ENCODE results near the gene LRRN2. TPM values are rescaled to one million over a fixed set of nuclear protein-coding genes. Genes with fewer than 3 reads are reported as not detected.

Gene LRRN2
- total RNA-seq, 4 donors from 2014 or later, result 0.10 to 0.32 TPM; not detected in 2

DNA sequence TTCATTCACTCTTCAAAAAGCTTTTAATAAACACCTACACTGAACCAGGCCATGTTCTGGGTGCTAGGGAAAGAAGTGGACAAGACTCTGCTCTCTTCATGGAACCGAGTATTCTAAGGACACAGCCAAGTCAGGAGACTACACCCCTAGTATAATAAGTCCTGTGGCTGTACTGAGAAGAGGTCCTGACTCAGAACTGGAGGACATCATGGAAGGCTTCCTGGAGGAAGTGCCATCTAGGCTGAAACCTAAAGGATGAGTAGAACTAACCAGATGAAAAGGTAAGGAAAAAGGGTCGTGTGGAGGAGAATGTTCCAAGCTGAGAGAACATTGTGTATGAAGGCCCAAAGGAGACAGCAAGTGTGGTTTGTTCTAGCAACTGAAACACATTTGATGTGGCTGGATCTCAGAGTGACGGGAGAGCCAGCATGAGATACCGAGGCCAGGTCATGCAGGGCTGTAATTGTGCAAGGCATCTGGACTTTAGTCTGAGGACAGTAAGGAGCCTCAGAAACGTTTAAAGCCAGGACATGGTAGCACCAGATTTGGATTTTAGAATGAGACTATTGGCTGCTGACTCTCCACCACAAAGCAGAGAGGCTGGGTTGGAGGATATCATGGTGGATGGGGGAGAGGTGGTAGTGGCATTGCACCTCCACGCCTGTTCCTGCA, 82.5 kb downstream of the LRRN2 start:
- intact Hi-C loops (cut with DNase I; ENCODE audit: low total_unique reads), result no loop called here
- no peak overlapping the region for H3K4me3 ChIP-seq (ENCODE audit: low read depth, poor library complexity, severe bottlenecking)
- WGBS, 2 donors, result 78 to 80% methylated on average over 6 of the region's 6 CpGs
- no peak for DNase-seq (ENCODE audit: low spot score in 2 of 2)
- TF ChIP-seq, protein P1, sequence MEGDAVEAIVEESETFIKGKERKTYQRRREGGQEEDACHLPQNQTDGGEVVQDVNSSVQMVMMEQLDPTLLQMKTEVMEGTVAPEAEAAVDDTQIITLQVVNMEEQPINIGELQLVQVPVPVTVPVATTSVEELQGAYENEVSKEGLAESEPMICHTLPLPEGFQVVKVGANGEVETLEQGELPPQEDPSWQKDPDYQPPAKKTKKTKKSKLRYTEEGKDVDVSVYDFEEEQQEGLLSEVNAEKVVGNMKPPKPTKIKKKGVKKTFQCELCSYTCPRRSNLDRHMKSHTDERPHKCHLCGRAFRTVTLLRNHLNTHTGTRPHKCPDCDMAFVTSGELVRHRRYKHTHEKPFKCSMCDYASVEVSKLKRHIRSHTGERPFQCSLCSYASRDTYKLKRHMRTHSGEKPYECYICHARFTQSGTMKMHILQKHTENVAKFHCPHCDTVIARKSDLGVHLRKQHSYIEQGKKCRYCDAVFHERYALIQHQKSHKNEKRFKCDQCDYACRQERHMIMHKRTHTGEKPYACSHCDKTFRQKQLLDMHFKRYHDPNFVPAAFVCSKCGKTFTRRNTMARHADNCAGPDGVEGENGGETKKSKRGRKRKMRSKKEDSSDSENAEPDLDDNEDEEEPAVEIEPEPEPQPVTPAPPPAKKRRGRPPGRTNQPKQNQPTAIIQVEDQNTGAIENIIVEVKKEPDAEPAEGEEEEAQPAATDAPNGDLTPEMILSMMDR (IDR thresholded peaks at IDR 0.05), result no peak
- no peak for TF ChIP-seq POLR2A (IDR thresholded peaks at IDR 0.05)

DNA sequence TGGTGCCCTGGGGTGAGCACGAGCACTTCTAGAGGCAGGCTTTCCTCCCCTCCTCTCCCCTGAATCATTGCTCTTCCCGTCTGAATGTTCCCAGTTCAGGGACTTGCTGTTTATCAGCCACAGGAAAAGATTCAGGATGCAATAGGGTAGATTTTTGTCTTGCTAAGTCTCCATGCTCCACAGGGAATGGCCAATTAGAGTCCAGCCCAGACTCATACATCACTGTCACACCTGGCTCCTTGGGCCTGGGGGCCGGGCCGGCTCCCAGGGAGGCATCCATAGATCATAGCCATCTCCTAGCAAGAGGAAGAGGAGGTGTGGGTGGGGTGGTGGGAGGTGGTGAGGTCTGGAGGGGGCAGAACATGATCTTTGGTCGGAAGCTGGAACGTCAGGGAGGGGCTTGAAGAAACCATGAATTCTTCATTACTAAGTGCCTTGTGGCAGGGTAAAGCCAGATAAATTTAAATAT, 83.4 kb downstream of the LRRN2 start:
- intact Hi-C loops (cut with DNase I; ENCODE audit: low total_unique reads), result no loop called here
- TF ChIP-seq, protein P1 (IDR thresholded peaks at IDR 0.05), result no peak
- TF ChIP-seq POLR2A (IDR thresholded peaks at IDR 0.05), result no peak
- 59 to 60% methylated on average over 6 of the region's 6 CpGs for WGBS, 2 donors
- DNase-seq (ENCODE audit: low spot score in 2 of 2), result no peak
- no peak overlapping the region for H3K4me3 ChIP-seq (ENCODE audit: low read depth, poor library complexity, severe bottlenecking)

DNA sequence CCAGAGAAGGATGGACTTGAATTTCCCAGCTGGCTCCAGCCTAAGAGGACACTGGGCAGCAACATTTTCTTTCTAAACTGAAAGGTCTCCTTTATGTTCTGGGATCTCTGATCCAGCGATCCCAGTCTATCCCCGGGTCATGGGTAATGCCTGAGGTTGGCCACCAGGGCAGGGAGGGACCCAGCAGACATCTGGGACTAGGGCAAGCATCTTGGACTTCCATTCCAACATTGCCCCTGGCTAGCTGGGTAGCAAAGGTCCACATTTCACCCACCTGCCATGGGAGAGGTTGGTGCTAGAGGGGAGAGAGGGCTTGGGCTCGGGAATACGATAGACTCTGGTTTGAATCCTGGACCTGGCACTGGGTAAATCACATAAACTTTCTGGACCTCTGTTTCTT, 84.6 kb downstream of the LRRN2 start:
- no peak for TF ChIP-seq POLR2A (IDR thresholded peaks at IDR 0.05)
- TF ChIP-seq, protein P1 (IDR thresholded peaks at IDR 0.05), result no peak
- WGBS, 2 donors, result 89 to 94% methylated on average over 4 of the region's 4 CpGs
- DNase-seq (ENCODE audit: low spot score in 2 of 2), result no peak
- no peak overlapping the region for H3K4me3 ChIP-seq (ENCODE audit: low read depth, poor library complexity, severe bottlenecking)
- intact Hi-C loops (cut with DNase I; ENCODE audit: low total_unique reads), result no loop called here

DNA sequence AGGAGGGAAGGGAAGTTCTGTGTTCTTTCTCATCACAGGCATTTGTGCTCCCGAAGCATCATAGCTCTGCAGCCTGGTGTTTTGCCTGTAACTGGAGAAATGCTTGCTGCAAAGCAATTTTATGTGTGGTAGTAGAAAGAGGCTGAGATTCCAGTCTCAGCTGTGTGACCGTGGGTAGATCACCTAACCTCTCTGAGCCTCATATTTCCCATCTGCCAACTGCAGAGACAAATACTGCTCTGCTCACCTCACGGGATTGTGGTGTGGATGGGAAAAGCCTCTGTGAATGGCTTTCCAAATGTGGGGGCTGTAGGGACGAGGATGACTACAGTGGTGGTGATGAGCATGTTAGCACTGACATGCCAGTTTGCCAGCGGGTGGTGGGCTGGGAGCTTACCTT, 85.3 kb downstream of the LRRN2 start:
- DNase-seq (ENCODE audit: low spot score in 2 of 2), result no peak
- WGBS, 2 donors, result 81 to 87% methylated on average over 5 of the region's 5 CpGs
- intact Hi-C loops (cut with DNase I; ENCODE audit: low total_unique reads), result no loop called here
- TF ChIP-seq, protein P1 (IDR thresholded peaks at IDR 0.05), result no peak
- TF ChIP-seq POLR2A (IDR thresholded peaks at IDR 0.05), result no peak
- no peak overlapping the region for H3K4me3 ChIP-seq (ENCODE audit: low read depth, poor library complexity, severe bottlenecking)

DNA sequence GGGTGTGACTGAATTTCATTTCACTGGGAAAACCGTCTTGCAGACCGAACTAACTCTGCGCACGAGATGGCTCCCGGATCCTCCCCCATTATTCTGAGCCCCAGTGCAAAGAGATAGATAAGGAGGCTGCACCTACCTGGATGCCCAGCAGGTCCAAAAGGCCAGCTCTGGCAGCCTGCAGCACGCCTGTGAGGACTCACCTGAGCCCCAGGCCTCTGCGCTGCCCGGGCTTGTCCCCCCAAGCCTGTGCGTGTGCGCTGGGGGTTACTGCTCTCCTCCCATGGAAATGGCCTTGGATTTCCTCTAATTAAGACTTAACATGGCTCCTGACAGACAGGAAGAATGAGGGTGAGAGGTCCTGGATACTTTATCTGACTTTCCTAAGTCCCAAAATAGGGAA, 85.9 kb downstream of the LRRN2 start:
- WGBS, 2 donors, result 61% methylated on average over 10 of the region's 10 CpGs
- TF ChIP-seq, protein P1 (IDR thresholded peaks at IDR 0.05), result no peak
- no peak for TF ChIP-seq POLR2A (IDR thresholded peaks at IDR 0.05)
- no peak overlapping the region for H3K4me3 ChIP-seq (ENCODE audit: low read depth, poor library complexity, severe bottlenecking)
- intact Hi-C loops (cut with DNase I; ENCODE audit: low total_unique reads), result no loop called here
- DNase-seq (ENCODE audit: low spot score in 2 of 2), result no peak

DNA sequence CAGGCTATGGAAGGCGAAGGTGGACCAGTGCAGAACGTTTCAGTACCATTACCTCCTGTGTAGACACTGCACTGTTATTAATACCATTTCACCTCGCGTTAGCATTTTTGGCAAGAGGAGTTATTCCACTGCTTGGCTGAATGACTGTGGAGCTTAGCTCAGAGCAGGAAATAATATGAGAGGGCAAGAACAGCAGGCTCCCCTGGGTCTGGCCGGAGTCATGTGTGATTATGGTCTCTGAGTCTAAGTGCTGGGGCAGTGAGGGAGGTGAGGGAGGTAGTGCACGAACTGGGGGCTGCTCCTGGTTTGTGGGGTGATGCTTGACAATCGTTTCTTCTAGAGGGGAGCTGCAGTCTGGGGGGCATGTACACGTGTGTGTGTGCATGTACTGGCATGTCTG, 86.4 kb downstream of the LRRN2 start:
- no peak overlapping the region for H3K4me3 ChIP-seq (ENCODE audit: low read depth, poor library complexity, severe bottlenecking)
- TF ChIP-seq, protein P1 (IDR thresholded peaks at IDR 0.05), result no peak
- TF ChIP-seq POLR2A (IDR thresholded peaks at IDR 0.05), result no peak
- intact Hi-C loops (cut with DNase I; ENCODE audit: low total_unique reads), result no loop called here
- WGBS, 2 donors, result 48 to 49% methylated on average over 8 of the region's 8 CpGs
- DNase-seq (ENCODE audit: low spot score in 2 of 2), result no peak

Measured in lower leg skin (tissue), 4 donors.